ENCODE data around the gene PNMA1.

Gene PNMA1

GRCh38 chr14:73749706-73750530 is 35.7 kb upstream of the PNMA1 start:
- TF ChIP-seq, protein P1, sequence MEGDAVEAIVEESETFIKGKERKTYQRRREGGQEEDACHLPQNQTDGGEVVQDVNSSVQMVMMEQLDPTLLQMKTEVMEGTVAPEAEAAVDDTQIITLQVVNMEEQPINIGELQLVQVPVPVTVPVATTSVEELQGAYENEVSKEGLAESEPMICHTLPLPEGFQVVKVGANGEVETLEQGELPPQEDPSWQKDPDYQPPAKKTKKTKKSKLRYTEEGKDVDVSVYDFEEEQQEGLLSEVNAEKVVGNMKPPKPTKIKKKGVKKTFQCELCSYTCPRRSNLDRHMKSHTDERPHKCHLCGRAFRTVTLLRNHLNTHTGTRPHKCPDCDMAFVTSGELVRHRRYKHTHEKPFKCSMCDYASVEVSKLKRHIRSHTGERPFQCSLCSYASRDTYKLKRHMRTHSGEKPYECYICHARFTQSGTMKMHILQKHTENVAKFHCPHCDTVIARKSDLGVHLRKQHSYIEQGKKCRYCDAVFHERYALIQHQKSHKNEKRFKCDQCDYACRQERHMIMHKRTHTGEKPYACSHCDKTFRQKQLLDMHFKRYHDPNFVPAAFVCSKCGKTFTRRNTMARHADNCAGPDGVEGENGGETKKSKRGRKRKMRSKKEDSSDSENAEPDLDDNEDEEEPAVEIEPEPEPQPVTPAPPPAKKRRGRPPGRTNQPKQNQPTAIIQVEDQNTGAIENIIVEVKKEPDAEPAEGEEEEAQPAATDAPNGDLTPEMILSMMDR (IDR thresholded peaks at IDR 0.05; ENCODE audit: extremely low read depth, missing control alignments), result no peak
- no peak for DNase-seq (ENCODE audit: low spot score)

- no peak for DNase-seq (ENCODE audit: low spot score)
- TF ChIP-seq, protein P1 (IDR thresholded peaks at IDR 0.05; ENCODE audit: extremely low read depth, missing control alignments), result no peak
Observed at GRCh38 chr14:73748858-73749357, 34.7 kb upstream of the PNMA1 start.

- no peak for DNase-seq (ENCODE audit: low spot score)
- TF ChIP-seq, protein P1 (IDR thresholded peaks at IDR 0.05; ENCODE audit: extremely low read depth, missing control alignments), result no peak
Observed at GRCh38 chr14:73747379-73748211, 33.4 kb upstream of the PNMA1 start.

DNA sequence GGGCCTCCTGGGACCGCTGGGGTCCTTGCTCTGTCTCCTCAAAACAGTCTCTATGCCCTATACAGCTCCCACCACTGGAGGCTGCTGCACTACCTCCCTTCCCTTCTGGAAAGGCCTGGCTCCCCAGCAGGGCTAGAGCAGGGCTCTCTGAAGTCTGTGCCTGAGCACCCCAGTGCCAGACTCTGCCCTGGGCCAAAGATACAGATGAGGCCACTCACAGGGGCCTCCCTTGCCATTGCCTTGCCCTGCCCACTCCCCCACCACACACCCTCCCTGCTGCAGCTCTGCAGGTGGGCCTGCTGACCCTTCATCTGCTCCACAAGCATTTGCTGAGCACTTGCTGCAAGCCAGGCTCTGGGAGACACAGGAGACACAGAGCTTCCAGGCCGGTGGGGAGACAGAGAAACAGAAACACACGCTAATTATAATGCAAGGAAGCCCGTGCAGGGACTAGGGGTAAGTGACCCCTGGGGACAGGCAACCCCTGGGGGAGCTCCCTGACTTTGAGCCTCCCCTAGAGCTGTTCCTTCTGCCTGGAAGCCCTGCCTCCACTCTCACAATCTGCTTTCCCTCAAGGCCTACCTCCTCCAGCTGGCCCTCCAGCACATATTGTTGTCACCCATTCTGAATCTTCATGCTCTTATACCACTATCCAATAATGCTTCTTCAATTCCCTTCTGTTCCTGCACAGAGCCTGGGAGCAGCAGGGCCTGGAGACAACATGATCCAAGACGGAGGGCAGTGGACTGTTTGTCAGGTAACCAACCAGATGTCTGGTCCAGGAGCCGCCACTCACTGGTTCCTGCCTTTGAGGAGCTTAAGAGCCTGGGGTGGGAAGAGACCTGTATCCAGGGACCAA is 32.6 kb upstream of the PNMA1 start:
- DNase-seq (ENCODE audit: low spot score), result no peak
- TF ChIP-seq, protein P1 (IDR thresholded peaks at IDR 0.05; ENCODE audit: extremely low read depth, missing control alignments), result no peak

- TF ChIP-seq, protein P1 (IDR thresholded peaks at IDR 0.05; ENCODE audit: extremely low read depth, missing control alignments), result no peak
- DNase-seq (ENCODE audit: low spot score), result no peak
Observed at GRCh38 chr14:73745571-73746519, 31.7 kb upstream of the PNMA1 start.

DNA sequence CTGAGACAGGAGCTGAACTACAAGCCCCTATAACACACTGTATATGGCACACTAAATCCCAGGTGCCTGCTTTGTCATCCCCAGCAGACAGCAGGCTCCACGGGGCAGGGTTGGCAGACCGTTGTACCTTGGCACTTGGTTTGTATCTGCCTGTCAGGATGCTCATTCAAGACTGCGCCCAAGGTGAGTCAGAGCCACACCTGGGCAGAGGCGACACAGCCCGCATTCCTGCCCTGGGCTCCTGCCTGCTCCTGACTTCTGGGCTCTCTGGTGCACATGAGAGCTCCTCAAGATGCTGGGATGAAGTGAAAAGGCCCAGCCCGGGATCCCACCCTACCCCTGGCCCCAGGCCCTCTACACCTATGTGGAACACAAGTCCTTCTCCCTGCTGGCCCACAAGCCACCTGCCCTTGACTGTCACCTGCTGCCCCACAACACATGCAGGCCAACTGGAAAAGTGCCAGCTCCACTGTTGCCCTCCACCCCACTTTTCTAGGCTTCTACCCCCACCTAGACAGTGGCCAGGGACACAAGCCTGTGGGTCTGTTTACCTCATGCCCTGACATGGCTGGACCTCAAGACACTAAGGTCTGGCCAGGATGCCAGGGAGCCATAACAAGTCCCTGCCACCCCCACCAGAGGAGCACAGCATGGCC is 30.8 kb upstream of the PNMA1 start:
- no peak for DNase-seq (ENCODE audit: low spot score)
- TF ChIP-seq, protein P1 (IDR thresholded peaks at IDR 0.05; ENCODE audit: extremely low read depth, missing control alignments), result no peak

Data from GM20000 (cell line).